NOMO-1 (cell line): ENCODE measurements around the gene SYNPR.

Experiments
- DNase-seq, 2 experiments: peaks; one replicate each; lab custom pipeline; 2025; ENCODE audit not compliant: unreplicated experiment in 2 of 2; lab: John Stamatoyannopoulos, UW

SYNPR gene

DNA sequence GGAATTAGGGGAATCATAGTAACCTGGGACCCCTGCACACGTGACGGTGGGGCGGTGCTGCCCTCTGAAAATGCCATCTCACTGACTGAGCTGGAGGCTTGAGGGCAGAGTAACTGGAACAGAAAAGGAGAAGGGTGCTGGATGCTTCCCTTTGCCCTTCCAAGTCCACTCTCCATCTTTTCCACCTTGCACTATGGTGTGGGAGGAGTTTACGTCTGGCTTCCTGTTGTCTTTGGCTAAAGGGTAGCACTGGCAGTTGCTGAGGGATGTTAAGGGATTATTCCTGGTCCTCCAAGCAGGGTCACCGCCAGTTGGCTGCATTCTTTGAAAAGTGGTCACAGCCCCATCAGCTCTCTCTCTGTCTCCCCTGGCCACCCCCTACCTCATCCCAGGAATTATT, 245.0 kb downstream of the SYNPR start:
- DNase-seq, result no peak

DNA sequence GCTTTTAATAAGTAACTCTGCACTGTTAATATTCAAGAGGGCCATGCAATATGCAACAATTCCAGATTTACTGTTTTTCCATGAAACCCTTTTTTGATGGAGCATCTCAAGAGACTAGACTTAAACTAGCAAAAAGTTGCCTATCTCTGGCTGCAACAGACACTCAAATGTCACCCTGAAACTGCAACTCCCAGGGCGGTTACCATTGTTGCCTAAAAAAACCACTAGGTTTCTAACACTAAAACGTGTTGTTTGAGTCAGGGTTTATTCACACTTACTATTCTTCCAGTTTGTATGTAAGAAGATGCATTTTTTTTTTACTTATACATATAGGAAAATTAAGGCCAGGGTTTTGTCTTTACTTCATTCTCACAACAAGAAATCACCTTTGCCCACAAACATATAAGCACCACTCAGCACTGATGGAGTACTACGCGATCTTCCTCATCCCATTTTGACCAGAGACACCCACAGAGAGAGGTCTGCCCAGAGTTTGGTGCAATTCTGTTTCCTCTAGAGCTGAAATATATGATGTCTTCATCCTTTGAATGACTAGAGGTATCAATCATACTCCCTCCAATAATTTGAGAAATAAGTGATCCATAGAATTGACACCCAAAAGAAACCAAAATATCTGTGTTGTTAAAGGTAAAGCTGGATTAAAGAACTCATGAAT, 250.4 kb downstream of the SYNPR start:
- no peak for DNase-seq

DNA sequence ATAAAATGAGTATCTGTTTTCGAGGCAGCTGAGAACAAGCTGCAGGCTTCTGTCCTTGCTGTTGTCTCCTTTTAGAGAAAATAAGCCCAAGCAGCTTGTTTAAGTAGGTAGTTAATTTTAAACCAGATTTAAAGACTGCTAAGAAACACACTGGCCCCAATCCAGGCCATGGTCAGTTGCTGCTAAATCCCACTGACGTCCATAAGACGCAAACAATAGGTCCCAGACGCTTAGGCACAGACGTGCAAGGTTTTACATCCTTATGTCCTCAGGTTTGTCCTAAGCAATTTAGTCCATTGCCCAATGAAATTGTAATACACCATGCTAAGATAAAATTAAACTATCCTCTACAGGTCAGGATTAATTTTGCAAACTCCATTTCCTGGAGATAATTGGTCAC, 254.4 kb downstream of the SYNPR start:
- no peak for DNase-seq

- peak in 1 of 2 experiments; percentile 2 for DNase-seq
Observed at GRCh38 chr3:63538919-63539318, 260.8 kb downstream of the SYNPR start.

GRCh38 chr3:63555767-63556166, 277.7 kb downstream of the SYNPR start:
- no peak for DNase-seq

- DNase-seq, result no peak
Observed at GRCh38 chr3:63556401-63556800, 278.3 kb downstream of the SYNPR start.

GRCh38 chr3:63557912-63558311, 279.8 kb downstream of the SYNPR start:
- peak; percentile 33 to 85 for DNase-seq

DNA sequence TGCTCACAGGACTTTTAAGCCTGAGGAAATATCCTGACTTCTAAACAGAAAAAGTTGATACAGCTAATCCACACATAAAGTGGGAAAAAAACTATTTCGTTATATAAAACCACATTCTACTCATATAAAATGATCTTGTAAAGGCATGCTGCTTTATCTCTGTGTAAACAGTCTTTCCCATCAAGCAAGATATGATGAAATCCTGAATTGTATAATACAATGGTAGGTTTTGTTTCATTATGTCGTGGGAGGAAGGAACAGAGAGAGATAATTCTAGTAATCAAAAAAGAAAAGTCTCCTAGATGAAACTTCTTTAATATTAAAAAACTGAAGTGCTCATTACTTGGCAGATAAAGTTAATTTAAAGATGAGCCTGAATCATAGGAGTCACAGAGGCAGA, 281.8 kb downstream of the SYNPR start:
- no peak for DNase-seq

GRCh38 chr3:63561879-63562278, 283.8 kb downstream of the SYNPR start:
- DNase-seq, result no peak

GRCh38 chr3:63562323-63562722, 284.2 kb downstream of the SYNPR start:
- DNase-seq, result no peak

GRCh38 chr3:63563572-63563971, 285.5 kb downstream of the SYNPR start:
- DNase-seq, result no peak

DNA sequence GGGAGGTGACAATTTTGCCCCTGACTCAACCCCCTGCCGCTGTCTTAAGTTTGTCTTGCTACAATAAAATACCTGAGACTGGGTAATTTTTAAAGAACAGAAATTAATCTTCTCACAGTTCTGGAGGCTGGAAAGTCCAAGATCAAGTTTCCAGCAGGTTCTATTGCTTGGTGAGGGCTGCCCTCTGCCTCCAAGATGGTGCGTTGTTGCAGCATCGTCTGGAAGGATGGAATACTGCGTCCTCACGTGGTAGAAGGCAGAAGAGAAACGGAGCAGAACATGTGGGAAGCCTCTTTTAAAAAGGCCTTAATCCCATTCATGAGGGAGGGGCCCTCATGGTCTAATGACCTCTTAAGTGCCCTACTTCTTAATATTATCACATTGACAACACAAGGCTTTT, 287.1 kb downstream of the SYNPR start:
- DNase-seq, result no peak

GRCh38 chr3:63571682-63572081, 293.6 kb downstream of the SYNPR start:
- DNase-seq, result no peak

DNA sequence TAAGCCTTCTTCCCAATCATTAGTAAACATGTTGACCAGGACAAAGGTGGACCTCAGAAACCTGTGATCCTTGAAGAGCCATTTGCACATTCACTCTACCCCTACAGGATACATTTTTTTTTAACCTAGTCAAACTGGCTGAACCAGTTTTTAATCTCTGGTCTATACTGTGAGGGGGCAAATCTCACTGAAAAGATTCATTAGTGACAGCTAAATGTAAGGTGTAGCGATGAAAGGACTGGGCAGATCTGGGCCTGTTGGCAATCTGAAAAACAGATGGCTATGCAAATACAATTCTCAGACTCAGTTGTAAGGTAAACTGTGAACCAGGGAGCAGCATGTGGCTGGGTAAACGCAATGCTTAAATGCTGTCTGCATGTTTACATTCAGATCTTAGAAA, 298.7 kb downstream of the SYNPR start:
- no peak for DNase-seq

DNA sequence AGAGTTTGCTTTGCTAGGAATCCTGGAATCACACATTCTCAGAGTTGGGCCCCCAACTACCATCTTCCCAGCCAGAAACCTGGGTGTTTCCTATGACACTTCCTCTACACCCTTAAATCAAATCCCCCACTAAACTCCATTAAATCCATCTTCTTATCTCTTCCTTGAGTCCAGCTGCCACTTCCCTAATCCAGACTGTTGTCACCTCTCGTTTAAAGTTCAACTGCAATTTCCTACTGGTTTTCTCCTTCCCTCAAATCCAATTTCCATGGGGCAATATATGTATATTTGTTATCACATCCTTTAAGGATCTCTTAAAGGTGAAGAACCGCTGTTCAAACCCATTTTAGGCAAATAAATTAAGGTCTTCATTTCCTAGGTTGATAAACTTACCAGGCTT, 300.8 kb downstream of the SYNPR start:
- no peak for DNase-seq

DNA sequence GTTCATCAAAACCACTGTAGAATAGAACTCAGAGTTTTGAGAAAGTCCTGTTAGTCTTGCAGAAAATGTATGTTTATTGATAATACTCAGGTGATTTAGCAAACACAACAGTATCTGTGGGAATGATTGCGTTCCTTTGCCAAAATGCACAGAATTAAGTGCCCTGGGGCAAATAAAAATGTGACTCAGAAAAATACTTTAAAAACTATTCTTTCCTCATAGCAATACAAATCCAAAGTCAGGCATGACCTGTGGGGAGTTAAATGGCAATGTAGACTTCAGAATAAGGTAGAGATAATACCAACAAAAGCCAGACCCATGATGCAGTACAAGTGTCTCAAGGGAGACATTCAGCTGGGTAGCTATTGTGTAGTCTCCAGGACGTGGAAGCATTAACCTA, 302.0 kb downstream of the SYNPR start:
- DNase-seq, result no peak

- DNase-seq, result peak; percentile 3 to 52
Observed at GRCh38 chr3:63582943-63583500, 304.9 kb downstream of the SYNPR start.

- DNase-seq, result no peak
Observed at GRCh38 chr3:63584681-63585080, 306.6 kb downstream of the SYNPR start.

DNA sequence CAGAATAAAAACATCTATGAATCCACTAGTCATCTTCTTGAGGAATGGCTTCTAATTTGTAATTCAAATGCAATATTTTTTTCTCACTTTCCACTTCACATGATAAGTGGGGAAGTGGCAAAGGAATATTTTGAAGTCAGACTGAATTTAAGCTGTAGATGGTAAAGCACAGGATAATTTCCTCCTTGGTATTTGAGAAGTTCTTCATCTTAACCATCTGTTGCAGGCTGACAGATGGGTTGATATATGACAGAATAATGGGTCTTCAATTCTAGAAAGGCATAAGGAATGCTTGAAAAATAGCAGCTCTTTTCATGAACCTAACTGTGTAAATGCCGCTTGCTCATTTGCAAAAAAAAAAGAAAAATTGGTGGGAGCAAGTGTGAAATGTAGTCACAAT, 307.8 kb downstream of the SYNPR start:
- DNase-seq, result no peak

GRCh38 chr3:63588895-63589294, 310.8 kb downstream of the SYNPR start:
- no peak for DNase-seq

- DNase-seq, result no peak
Observed at GRCh38 chr3:63593779-63594178, 315.7 kb downstream of the SYNPR start.

DNA sequence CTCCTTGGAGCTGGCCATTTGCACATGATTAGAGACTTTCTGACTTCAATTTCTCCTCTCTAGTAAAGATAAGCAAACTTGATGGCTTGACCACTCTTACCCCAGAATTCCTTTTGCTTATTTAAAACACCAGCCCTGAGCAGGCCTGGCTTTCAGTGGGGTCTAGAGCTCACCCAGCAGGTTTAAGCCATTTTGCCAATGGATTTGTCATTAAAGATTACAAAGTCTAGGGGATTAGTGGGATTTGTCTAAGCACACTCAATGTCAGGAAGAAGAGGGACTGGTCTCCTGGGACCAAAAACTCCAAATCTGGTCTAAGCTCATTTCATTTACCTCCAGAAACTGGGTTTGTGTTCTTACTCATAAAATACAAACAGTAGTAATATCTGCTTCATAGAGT, 317.1 kb downstream of the SYNPR start:
- no peak for DNase-seq

DNA sequence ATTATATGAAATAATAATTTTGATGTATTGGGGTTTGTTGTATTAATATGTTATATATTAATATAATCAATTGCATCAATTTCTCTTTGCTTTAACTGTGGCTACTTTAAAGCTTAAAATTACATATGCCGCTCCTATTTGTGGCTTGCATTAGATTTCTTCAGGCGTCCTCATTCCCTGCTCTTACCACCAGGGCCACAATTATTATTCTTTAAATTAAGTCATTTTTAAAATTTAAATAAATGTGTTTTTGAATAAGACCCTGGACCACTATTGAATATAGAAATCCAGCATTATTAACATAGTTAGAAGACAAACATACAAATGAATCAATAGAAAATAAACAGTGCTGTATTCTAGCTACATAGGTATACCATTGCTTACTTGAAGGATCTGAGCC, 318.9 kb downstream of the SYNPR start:
- DNase-seq, result no peak
